GM21390 (cell line): ENCODE results near the gene SIGLEC12.

Experiments used
- ATAC-seq: cut with Tn5 transposase; IDR thresholded peaks from one replicate; pipeline ENCODE4 v1.9.1; 2021; ENCODE audit not compliant: unreplicated experiment

SIGLEC12 gene

DNA sequence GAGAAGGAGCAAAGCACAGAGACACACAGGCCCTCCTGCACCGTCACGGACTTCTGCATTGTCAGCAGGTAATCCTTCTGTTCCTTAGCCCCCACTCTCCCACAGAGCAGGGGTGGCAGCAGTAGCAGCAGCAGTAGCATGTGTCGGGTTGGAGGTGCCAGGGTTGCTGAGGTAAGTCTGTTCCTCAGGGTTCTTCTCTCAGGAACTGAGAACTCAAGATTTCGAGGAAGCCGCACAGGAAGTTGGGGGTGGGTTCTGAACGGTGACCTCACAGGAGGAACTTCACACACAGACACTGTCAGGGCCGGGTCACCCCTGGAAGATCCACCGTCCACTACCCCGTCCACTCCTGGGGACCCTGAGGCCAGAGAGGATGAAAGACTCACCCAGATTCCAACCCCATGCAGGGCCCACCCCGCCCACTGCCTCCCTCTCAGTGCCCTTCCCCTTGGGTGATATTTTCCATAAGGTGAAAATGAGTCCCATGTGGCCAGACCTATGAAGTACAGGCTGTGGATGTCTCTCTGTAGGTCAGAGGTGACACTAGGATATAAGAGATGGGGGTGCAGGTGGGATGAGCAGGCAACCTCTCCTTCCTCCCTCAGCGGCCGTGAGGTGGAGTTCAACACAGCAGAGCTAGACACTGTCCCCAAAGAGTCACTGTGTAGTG lies at the start of gene SIGLEC12:
Gene SIGLEC12, minus strand, starts transcription at position 207 of the 670 bp plus-strand sequence. Its CDS starts 67 bp downstream, at position 140.
- no peak for ATAC-seq

DNA sequence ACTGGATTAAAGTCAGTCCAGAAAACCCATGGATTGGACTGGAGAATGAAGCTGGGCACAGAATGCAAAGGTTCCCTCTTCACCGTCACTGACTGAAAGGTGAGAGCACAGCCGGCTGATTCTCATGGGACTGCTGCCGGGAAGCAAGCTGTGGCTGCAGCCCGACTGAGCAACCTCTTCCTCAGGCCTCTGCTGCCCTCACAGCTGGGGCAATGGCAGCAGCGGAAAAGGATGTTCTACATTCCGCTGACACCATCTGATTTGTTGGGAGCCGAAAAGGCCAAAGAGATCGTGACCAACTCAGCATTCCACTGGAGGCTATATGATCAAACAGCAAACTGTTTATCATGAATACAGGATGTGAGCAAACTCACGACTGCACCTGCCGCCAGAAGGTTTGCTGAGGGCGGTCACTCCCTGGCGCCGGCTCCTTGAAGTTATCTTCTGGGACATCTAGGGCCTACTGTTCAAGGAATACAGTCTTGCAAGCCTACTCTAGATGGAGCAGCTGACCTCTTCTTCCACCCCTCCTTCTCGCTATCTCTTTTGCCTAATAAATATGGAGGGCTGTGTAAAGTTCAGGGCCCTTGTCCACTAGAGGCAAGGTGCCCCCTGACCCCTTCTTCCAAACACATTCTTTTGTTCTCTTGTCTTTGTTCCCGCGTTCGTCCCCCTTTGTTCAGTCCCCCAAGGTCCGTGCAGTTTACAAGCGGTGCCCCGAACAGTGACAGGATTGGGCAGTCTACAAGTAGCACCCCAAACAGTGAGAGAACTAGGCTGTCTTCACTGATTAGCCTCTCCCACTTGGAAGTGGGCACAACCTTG lies 49.5 kb upstream of the SIGLEC12 start:
- ATAC-seq = no peak

DNA sequence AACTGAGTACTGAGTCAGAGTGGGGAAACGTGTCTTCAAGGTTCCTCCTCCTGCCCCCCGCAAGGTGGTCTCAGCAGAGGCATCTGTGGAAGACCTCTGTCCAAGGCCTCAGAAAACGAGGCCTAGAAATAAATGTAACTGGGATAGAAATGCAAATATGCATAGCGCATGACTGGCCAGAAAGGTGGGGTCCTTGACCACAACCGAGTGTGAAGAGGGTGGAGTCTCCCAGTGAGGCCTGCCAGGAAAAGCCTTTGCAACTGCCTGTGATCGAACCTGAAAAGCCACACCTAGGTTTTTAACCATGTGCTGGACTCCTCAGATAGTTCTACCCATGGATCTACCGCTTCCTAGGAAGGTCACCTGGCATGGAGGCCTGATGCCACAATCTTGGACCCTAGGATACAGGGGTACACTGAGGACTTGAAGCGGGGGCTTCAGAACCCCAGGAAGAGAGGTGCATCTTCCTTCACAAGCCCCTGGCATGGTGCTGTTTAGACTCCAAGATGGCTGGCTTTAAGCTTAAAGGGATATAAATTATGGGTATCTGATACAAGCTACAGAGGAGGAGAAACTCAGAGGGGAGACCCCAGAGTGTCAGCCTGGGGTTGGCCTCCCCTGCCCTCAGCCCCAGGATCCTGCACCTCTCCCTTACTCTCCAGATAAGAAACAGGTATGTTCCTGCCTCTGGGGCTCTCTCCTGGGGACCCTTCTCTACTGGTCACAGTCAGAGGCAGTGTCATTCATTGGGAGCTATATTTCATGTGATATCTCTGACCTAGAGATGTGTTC lies 48.1 kb upstream of the SIGLEC12 start:
- no peak for ATAC-seq

DNA sequence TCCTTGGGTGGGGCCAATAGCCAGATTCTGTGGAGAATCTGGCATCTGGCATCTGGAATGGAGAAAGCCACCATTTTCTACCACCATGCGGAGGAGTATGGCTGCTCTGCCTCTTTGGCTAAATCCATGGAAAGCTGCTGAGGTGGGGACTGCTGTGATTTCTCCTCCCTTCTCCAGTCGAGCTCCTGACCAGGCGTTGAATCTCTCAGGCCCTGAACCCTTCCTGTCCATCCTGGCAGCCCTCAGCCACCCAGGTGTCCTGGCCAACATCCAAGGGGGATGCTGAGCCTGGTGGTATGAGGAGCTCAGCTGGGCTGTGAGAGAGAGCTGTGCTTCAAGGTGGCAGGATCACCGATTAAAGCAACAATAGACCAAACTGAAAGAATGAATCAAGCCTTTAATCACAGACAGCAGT lies 47.3 kb upstream of the SIGLEC12 start:
- ATAC-seq = no peak

DNA sequence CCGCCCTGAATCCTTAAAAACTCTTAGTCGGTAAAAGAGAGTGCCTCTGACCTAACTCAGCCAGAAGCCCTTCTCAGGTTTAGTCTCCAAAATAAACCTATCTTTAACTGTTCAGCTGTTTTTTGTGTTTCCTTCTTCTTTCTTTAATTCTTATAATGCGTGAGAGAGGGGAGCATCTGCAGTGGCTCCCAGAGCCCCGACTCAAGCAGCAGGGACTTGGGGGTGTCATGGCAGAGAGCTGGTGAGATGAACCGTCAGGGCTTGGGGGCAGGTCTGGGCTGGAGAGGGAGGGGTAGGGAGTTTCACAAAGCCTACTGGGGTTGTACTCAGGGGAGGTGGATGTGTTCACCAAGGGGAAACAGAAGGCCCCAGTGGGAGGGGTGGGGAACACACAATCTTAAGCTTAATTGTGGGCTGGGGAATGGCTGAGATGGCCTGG lies 46.6 kb upstream of the SIGLEC12 start:
- ATAC-seq = no peak

DNA sequence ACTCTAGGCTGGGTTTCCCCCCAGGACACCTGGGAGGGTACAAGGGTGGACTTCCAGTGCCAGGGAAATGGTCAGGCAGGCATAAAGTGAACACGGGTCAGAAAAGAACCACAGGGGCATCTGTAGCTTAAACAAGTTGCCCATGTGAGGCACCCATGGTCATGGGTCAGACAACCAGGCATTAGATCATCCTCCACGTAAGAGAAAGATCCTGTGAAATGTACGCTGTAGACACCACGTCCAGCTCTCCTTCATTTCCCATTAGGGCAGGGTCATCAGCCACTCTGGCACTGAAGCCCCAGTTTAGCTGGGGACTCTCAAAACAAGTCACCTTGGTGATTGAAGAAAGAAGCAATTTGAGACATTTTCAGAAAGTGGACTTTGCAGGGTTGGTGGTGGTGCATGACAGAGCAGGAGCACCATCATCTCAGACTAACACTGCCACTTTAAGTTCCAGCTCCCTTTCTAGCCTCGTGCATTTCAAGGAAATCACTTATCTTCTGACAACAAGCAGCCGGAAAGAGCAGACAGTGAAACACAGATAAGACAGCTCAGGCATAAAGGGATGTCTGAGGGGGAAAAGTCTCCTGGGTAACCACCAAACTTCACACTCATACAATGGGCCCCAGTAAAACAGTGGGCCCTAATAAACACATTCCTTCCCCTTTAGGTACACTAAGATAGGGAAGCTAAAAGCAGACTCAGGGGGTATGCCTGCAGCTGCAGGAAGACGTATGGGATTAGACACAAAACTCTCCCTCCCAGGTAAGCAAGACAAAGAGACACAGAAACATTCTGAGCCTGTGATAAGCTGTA lies 46.0 kb upstream of the SIGLEC12 start:
- ATAC-seq = no peak

DNA sequence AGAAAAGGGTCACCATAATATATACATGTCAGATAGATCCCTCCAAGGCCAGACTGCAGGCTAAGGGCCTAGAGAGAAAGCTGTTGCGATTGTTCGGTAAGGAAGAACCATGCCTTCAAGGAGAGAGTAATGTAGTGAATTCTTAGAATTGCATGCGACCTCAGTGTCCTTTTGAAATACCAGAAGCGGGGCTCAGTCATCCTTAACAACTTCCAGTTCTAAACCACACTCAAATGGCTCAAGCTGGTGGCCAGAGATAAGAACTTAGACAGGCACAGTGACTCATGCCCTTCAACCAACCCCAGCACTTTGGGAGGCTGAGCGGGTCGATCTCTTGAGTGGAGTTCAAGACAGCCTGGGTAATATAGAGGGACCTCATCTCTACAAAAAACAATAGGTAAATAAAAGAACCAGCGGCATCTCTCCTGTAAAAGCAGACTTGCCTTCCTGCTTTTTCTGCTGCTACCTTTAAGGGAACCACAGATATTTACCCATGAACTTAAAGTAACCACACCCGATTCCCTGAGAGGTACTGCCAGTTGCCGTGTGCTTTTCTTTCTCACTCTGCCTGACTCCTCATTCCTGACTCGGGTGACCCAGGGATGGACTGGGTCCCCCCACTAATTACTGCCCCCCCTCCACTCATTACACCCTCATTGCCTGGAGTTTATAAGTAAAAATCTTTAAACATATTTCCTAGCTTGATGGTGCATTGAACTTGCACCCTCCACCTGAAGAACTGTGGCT lies 45.2 kb upstream of the SIGLEC12 start:
- ATAC-seq = no peak

DNA sequence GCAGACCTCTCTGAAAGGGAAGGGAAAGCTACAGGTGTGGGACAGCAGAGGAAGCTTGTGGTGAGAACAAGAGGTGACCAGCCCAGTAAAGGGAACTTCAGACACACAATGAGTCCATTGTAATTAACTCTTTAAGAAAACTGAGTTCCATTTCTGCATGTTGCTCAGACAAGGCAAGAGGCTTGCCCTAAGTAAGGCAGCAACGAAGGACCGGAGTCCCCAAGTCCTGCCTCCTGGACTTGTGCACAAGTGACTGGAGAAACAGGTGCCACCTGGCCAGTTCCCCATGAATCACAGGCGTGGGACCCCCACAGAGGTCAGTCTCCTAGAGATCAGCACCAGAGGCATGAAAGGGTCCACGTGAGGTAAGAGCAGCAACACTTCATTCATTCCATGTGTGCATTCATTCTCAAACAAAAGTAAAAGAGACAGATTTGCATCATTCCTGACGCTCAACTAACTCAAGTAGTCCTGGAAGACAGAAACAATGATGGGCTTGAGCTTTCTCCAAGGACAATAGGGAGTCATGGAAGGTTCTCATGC lies 44.6 kb upstream of the SIGLEC12 start:
- ATAC-seq = no peak

DNA sequence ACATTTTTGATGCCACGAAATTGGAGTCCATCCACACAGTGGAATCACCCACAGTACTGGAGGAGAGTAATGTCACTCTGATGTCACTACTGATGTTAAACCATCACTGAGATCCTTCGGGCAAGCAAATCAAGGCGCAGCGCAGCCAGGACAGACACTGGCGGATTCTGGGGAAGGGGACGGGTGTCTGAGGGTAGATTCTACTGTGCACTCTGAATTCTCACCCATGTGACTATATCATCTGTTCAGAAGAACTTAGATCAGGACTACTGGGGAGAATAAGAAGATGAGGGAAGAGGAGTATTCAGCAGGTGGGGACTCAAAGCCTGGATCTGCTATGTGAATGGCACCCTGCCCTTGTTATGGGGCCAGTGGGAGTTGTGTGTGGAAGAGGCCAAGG lies 42.4 kb upstream of the SIGLEC12 start:
- no peak for ATAC-seq

DNA sequence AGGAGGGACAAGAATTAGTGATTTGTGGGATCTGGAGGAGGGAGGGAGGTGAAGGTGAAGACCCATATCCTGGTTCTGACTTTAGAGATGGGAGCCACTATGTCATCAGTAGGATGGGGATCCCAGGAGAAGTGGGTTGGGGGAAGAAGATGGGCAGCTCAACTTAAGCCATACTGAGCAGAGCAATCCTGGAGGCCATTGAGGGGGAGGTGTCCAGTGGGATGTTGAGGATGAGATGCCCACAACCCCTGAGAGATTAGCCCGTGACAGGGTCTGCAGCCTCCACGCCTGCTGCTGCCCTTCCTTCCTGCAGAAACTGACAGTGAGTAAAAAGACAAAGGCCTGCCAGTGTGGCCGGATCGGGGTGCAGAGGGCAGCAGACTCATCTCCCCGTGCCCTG lies 41.1 kb upstream of the SIGLEC12 start:
- no peak for ATAC-seq

DNA sequence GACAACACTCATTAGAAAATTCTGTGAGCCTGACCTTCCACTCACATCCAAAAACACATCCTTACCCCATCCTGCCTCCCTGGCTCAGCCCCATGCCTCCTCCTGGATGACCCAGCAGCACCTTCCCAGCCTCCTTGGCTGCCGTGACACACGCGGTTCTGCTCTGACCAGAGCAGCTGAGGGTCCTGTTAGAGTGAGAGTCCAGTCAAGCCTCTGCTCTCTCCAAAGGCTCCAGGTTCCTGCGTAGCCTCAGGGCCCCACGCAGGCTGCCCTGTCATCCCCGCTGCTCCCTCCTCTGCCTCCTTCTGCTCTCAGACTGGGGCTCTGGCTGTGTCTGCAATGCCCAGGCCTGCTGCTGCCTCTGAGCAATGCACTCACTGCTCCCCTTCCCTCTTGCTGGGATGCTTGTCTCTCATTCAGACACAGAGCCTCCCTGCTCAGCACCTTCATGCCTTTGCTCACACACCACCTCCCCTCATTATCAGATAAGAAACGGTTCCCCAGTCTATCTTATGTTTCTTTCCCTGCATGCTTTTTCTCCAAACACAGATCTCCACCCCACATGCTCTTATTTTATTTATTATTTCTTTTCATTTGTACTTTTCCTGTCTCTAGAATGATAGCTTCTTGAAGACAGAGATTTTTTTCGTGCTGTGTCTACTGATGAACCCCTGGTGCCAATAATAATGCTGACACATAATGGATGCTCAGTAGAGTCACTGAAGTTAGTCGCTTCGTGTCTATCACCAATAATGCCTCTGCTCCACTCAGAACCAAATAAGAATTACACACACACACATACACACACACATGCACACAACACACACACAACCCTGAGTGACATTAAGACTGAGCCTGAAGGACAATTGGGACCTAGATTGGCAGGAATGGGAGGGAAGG lies 40.1 kb upstream of the SIGLEC12 start:
- ATAC-seq = no peak

DNA sequence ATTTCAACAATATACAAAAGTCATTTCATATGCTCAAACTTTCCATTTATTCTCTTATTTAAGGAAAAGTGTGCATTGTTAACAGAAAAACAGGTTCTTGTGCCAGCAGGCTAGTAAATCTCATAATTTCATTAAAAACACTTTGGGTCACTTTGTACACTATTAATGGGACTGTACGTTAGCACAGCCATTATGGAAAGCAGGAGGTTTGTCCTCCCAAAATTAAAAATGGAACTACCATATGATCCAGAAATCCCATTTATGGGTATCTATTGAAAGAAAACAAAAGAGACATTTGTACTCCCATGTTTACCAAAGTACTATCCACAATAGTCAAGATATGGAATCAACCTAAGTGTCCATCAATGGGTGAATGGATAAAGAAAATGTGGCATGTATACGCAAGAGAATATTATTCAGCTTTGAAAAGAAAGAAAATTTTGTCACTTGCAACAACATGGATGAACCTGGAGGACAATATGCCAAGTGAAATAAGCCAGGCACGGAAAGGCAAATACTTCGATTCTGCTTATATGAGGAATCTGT lies 38.3 kb upstream of the SIGLEC12 start:
- ATAC-seq = no peak

DNA sequence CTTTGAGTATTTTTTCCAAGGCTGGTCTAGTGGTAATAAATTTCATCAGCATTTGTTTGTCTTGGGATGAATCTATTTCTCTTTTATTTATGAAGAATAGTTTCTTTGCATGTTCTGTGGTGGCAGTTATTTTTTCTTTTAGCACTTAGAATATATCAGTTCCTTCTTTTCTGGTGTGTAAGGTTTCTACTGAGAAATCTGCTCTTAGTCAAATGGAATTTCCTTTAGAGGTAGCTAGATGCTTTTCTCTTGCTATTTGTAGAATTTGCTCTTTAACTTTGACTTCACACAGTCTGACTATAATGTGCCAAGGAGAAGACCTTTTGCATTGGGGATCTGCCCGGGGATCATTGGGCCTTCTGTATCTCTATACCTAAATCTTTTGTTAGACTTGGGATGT lies 33.9 kb upstream of the SIGLEC12 start:
- no peak for ATAC-seq

DNA sequence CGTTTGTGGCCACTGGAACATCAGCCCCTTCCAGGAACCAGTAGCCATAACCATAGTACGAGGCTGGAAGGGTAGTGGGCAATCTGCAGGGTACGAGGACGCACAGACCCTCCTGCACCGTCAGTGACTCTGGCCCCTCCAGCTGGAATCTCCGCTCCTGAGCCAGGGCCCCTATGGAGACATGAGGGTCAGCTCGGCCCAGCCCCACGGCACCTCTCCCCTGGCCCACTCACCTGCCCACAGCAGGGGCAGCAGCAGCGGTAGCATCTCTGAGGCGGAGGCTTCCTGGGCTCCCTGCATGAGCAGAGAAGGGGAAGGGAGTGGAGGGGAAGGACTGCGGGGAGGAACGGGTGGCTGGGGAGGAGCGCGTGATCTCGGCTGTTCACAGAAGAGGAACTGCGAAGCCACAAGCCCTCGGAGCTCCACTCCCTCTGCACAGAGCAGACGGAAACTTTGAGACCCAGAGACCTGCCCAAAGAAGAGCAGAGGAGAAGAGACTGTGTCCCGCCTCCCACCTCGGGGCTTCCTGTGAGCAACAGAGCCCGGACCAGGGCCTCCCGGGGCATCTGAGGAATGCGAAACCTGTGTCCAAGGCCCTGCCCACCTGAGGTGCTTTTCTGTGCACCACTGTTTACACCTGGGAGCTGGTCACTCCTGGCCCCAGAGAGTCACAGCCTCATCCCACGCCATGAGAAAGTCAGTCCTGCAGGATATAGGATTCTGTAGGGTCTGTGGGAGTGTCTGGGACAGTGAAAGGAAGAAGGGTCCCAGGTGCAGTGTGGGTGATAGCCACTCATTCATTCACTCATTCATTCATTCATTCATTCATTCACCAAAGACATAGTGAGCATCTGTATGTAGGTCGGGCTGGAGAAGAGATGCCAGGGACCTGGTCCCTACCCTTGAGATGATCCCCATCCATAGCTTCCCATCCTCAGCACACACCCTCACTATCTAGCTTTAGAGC lies 30.0 kb upstream of the SIGLEC12 start, which contains the start of gene SIGLEC6:
Gene SIGLEC6, minus strand, starts transcription at position 322 of the 967 bp plus-strand sequence. Its CDS starts 22 bp downstream, at position 300.
- no peak for ATAC-seq

DNA sequence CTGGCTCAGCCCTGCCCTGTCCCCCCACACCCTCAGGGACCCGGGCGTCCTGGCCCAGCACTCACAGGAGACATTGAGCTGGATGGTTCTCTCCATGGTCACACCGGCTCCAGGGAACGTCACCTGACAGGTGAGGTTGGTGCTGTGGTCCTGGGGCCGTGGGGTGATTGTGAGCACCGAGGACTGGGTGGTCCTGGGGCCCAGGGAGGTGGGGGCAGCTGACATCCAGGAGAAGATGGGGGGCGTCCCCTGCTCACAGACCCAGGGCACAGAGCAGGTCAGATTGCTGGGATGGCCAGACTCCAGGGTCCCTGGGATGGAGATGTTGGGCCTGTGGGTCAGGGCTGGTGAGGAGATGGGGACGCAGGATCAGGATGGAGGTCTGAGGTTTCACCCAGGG lies 29.0 kb upstream of the SIGLEC12 start:
- ATAC-seq = no peak

DNA sequence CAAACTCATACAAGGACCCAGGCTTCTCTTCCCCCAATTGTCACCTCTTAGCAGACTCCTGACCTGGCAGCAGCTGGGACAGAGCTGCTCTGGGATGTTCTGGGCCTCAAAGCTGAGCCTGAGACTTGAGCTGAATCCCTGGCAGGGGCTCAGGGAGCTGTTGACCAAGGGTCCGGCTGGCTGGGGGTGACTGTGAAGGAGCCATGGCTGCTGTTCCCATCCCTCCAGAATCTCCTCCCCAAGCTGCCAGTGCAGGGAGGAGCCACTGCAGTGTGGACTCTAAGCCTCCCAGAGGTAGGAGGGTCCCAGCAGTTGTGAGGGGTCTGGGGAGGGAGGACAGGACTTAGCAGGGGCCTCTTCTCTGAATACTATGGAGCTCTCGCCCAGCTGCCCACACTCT lies 27.7 kb upstream of the SIGLEC12 start:
- no peak for ATAC-seq

DNA sequence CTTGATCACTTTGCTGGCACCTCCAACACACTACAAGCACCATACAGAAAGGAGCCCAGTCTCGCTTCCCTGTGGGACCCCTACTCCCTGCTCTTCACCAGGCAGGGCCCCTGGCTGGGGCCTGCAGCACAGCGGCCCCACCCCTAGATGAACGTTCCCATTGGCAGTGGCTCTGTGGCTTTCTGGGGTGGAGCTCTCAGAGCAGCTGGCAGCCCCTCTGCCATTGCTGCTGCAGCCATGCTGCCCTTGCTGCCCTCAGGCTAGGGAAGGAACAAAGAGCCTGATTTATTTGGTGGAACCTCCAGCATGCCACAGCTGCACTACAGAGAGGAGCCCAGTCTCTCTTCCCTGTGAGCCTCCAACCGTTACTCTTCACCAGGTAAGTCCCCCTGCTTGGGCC lies 24.1 kb upstream of the SIGLEC12 start:
- ATAC-seq = no peak
